HepG2 (cell line): ENCODE measurements around the gene ANKRD17.
"Not testable (repeated sequence)": the region's sequence is repeated elsewhere in the genome, so short reads cannot be mapped to it uniquely, and the experiment has no call there.

Experiments
- BHLHE40 ChIP-seq: IDR thresholded peaks from 2 replicates; pipeline ENCODE4 v1.6.1; 2011; ENCODE audit warnings: low read length, improper control_type of control experiment
- CEBPG ChIP-seq: IDR thresholded peaks from 2 replicates; pipeline ENCODE4 v1.6.1; 2016
- FOXC1 ChIP-seq: sonication (generic); formaldehyde crosslinking; IDR thresholded peaks from 2 replicates; pipeline ENCODE4 v1.8.0; 2022; ENCODE audit warnings: mild to moderate bottlenecking, missing genetic modification reagents, borderline replicate concordance
- LCORL ChIP-seq, 2 experiments: fragments of 450-650 bp in 1 of 2; sonication (generic) in 1 of 2; formaldehyde crosslinking in 1 of 2; IDR thresholded peaks; 2 replicates each; pipeline versions ENCODE4 v1.5.0 to v1.6.1; 2017 to 2020; ENCODE audit warnings: antibody characterized with exemption in 1 of 2, missing genetic modification reagents in 1 of 2
- POLR2A ChIP-seq, 2 experiments: IDR thresholded peaks; 2 replicates each; pipeline ENCODE4 v1.6.1; 2011; ENCODE audit warnings: low read depth in 2 of 2, low read length in 2 of 2, mild to moderate bottlenecking in 1 of 2, moderate library complexity in 1 of 2; ENCODE audit not compliant: insufficient read depth in 1 of 2
- RFX5 ChIP-seq: IDR thresholded peaks from 2 replicates; pipeline ENCODE4 v1.6.1; 2011; ENCODE audit warnings: low read depth, low read length, improper control_type of control experiment
- RNF2 ChIP-seq: fragments of 450-650 bp; conservative IDR thresholded peaks from 2 replicates; pipeline ENCODE4 v1.6.1; 2016; ENCODE audit warnings: low read depth
- ZBTB21 ChIP-seq: sonication (generic); formaldehyde crosslinking; IDR thresholded peaks from 2 replicates; pipeline ENCODE4 v1.4.0; 2020; ENCODE audit warnings: missing genetic modification reagents
- ZBTB7B ChIP-seq: sonication (generic); formaldehyde crosslinking; IDR thresholded peaks from 2 replicates; pipeline ENCODE4 v1.4.0; 2020; ENCODE audit warnings: missing genetic modification reagents
- ZNF451 ChIP-seq: sonication (generic); formaldehyde crosslinking; IDR thresholded peaks from 2 replicates; pipeline ENCODE4 v1.5.0; 2020; ENCODE audit warnings: mild to moderate bottlenecking, missing genetic modification reagents
- TF ChIP-seq, protein P1 (sequence below): sonication (generic); formaldehyde crosslinking; conservative IDR thresholded peaks from 2 replicates; pipeline ENCODE4 v1.4.0; 2020; ENCODE audit warnings: missing genetic modification reagents
- TF ChIP-seq, protein P2 (sequence below): sonication (generic); formaldehyde crosslinking; IDR thresholded peaks from 2 replicates; pipeline ENCODE4 v1.5.0; 2020; ENCODE audit warnings: mild to moderate bottlenecking, missing genetic modification reagents, moderate library complexity

DNA sequence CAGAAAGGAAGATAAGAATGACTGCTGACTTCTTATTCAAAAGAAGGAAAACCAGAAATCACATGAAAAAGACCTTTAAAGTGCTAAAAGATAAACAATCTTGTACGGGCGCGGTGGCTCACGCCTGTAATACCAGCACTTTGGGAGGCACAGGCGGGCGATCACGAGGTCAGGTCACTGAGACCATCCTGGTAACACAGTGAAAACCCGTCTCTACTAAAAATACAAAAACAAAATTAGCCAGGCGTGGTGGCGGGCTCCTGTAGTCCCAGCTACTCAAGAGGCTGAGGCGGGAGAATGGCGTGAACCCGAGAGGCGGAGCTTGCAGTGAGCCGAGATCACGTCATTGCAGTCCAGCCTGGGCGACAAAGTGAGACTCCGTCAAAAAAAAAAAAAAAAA lies 54.6 kb downstream of the ANKRD17 start:
- not testable (repeated sequence) for TF ChIP-seq ZNF451 (CRISPR knock-in tag); RFX5; BHLHE40; POLR2A (IDR thresholded peaks at IDR 0.05; ENCODE audit: insufficient read depth in 1 of 2, low read depth in 2 of 2, low read length in 2 of 2); CEBPG (CRISPR knock-in tag); RNF2; ZBTB7B (CRISPR knock-in tag); FOXC1 (CRISPR knock-in tag); LCORL (IDR thresholded peaks at IDR 0.05); LCORL (CRISPR knock-in tag; IDR thresholded peaks at IDR 0.05); ZBTB21 (CRISPR knock-in tag)
- TF ChIP-seq, protein P1, sequence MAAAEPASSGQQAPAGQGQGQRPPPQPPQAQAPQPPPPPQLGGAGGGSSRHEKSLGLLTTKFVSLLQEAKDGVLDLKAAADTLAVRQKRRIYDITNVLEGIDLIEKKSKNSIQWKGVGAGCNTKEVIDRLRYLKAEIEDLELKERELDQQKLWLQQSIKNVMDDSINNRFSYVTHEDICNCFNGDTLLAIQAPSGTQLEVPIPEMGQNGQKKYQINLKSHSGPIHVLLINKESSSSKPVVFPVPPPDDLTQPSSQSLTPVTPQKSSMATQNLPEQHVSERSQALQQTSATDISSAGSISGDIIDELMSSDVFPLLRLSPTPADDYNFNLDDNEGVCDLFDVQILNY (CRISPR knock-in tag) = not testable (repeated sequence)
- TF ChIP-seq, protein P2, sequence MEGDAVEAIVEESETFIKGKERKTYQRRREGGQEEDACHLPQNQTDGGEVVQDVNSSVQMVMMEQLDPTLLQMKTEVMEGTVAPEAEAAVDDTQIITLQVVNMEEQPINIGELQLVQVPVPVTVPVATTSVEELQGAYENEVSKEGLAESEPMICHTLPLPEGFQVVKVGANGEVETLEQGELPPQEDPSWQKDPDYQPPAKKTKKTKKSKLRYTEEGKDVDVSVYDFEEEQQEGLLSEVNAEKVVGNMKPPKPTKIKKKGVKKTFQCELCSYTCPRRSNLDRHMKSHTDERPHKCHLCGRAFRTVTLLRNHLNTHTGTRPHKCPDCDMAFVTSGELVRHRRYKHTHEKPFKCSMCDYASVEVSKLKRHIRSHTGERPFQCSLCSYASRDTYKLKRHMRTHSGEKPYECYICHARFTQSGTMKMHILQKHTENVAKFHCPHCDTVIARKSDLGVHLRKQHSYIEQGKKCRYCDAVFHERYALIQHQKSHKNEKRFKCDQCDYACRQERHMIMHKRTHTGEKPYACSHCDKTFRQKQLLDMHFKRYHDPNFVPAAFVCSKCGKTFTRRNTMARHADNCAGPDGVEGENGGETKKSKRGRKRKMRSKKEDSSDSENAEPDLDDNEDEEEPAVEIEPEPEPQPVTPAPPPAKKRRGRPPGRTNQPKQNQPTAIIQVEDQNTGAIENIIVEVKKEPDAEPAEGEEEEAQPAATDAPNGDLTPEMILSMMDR (CRISPR knock-in tag) = not testable (repeated sequence)
